NCI-H1092 treated with DMSO at 0.1 percent for 48 hours (cell line): ENCODE data around the gene CYSLTR2.

ENCODE experiments used
- DNase-seq: peaks from one replicate; lab custom pipeline; 2025; lab: John Stamatoyannopoulos, UW

Gene CYSLTR2

DNA sequence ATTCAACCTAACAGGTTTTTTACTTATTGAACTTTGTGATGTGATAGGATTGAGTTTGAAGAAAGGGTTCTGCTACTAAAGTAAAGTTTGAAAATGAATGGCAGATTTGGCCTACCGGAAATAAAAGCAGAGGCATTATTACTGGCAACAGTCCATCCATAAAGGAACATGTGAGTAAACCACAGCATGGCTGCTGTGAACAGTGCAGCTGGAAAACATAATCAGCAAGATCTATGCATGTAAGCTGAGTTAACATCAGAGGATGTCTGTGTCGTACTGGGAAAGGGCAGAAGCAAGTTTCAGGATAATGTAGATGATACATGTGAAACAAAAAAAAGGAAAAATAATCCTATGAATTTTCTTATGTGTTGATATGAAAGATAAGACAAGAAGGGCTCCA lies 87.6 kb downstream of the CYSLTR2 start:
- no peak for DNase-seq

DNA sequence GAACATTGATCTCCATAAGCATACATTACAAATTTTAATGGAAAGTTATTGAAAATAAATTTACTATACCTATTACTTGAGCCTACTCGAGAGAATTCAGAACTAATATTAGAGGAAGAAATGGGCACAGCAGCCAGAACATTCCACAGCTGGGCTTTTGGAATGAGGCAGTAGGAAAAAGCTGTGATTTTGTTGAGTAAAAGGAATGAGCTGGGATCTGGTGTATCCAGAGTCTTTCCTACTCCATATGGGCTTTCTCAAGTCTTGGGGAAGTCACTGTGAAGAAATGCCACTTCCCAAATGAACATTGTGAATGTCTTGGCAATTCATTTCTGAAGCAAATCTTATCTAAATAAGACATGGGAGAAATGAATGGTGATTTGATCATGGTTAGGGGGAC lies 93.1 kb downstream of the CYSLTR2 start:
- DNase-seq, result no peak

DNA sequence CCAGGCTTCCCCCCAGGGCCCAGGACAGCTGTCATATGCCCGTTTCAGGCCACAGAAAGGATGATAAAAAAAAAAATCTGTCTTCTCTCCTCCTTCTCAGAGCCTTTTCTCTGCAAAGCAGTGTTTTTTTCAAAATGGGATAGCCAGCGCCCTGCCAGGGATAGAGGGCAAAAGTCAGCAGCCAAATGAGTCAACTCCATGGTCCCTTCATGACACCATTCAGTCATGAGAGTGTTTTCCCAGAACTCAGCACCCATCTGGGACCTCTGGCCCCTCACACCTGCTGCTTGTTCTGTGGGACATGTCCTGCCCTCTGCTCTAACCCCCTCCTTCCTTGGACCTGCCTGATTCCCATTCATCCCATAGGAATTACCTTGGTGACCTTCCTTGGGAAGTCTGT lies 95.0 kb downstream of the CYSLTR2 start:
- no peak for DNase-seq

DNA sequence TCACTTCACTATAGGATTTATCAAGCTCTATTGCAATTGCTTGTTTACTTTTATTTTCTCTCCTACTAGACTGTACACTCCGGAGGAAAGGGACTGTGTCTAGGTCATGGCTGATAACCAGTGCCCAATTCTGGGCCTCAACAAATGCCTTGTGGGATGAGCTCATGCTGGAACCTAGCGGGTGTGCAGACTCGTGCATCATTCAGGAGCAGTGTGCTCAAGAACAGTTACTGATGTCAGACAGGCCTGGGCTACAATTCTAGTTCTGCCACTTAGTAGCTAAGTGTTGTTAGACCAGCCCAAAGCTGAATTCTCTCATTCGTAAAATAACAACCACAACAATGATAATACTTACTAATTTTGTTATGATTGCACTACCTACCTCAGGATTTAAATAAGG lies 95.4 kb downstream of the CYSLTR2 start:
- no peak for DNase-seq

DNA sequence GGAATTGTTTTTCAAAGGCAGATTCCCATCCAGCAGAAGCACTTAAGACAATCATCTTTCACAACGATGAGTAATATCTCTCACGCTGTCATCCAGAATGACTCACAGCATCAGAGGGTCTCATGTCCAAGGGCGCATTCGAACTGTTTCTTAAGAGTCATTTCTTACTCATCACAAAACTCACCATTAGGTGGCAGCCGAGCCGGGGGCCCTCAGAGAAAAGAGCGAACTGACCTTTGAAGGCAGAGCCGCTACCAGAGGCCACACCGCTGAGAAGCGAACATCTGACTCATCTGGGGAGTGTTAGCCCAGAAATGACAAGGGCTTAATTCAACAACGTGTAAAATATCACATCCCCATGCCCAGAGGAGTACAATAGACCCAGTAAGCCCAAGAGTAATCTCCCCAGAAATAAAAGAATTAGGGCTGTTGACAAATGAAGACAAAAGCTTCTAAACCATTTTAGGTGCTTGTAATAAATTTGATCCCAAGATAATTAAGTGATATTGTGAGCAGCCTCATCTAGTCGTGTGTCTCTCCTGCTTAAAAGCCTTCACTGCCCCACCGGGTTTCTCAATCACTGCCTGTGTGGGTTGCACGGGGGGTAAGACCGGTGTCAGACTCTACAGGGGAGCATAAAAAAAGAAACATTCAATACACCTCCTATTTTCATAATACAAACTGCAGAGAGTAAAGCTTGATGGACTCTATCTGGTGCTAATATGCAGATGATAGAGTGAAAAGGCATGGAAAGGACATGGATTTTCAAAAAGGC lies 96.2 kb downstream of the CYSLTR2 start:
- DNase-seq, result no peak

DNA sequence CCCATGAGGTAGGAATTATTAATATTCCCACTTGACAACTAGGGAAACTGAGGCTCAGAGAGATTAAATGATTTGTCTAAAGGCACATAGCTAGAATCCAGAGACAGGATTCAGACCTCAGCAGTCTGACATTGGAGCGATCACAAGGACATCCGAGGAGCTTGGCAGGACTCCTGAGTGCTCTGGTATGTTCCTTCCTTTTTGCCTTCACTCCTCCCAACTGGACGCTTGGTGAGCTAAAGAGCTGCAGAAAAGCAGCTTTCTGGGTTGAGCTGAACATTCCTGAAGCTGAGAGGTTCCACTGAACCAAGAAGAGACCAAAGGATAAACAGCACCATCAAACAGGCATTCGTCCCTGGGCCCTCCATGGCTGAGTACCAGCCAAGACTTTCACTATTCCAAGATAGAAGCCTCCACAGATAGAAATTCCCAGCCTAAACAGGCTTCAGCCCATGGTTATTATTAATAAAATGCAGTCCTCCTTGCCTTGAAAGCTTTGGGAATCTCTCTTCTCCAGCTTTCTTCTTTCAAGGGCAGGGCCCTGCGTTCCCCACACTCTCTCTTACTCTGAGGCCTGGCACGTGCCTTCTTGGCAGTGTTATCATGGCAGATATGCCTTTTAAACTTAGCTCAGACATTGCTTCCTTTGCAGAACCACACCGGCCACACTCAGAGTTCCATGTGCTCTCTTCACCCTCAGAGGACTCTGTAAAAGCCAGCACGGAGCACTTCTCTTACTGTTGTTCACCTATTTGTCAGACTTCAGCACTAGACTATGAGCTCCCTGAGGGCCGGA lies 97.1 kb downstream of the CYSLTR2 start:
- no peak for DNase-seq

DNA sequence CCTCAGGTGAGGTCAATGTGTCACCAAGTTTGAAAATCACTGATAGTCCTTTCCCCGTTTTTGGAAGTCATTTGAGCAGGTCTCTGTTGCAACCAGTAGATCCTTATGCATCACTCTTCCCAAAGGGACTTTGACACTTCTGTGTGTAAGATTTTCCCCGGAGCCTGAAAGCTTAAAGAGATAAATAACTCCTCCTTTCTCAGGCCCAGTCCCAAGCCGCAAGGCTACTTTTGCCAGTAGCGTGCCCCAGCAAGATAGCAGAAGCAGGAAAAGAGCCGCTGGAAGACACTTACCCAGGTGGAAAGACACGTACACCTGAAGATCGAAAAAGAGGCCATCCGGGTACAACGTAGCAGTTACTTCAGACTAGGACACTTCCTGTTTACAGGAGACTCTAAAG lies 106.9 kb downstream of the CYSLTR2 start:
- DNase-seq, result no peak
